D721Med (cell line): ENCODE results near the gene RASSF4.

Experiments
- DNase-seq: peaks from one replicate; pipeline ENCODE4 v3.0.0; 2011; ENCODE audit warnings: low spot score; ENCODE audit not compliant: insufficient read length
- FAIRE-seq: peaks from 2 replicates; lab custom pipeline; 2011; peaks lifted over from hg19 to GRCh38; lab: Jason Lieb, UNC
- TF ChIP-seq, protein P1 (sequence below): IDR thresholded peaks from 2 replicates; pipeline ENCODE4 v1.5.1; 2012; ENCODE audit warnings: mild to moderate bottlenecking, control low read depth; ENCODE audit not compliant: insufficient read depth; ENCODE audit errors: missing control alignments

RASSF4 gene

DNA sequence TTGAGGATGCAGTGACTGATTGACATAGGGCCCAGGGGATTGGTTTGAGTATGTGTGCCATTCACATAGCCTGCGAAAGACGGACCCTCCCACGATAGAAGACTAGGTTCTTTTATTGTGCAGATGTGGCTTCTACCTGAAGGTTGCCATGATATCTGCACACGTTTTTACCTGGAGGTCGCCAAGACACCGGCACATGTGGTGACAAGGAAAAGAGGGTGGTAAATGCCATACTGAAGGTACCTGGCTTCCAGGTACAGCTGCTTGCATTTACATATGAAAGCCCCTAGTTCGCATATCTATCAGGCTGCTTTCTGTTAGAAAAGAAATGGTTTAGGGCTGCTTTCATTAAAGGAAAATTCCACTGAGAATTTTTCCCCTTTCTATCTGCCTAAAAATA is 84.7 kb downstream of the RASSF4 start:
- TF ChIP-seq, protein P1, sequence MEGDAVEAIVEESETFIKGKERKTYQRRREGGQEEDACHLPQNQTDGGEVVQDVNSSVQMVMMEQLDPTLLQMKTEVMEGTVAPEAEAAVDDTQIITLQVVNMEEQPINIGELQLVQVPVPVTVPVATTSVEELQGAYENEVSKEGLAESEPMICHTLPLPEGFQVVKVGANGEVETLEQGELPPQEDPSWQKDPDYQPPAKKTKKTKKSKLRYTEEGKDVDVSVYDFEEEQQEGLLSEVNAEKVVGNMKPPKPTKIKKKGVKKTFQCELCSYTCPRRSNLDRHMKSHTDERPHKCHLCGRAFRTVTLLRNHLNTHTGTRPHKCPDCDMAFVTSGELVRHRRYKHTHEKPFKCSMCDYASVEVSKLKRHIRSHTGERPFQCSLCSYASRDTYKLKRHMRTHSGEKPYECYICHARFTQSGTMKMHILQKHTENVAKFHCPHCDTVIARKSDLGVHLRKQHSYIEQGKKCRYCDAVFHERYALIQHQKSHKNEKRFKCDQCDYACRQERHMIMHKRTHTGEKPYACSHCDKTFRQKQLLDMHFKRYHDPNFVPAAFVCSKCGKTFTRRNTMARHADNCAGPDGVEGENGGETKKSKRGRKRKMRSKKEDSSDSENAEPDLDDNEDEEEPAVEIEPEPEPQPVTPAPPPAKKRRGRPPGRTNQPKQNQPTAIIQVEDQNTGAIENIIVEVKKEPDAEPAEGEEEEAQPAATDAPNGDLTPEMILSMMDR = no peak
- FAIRE-seq (no peak), DNase-seq (no peak)
